GM19099 (cell line): ENCODE data around the gene TYRP1.

Experiments used
- POLR2A ChIP-seq: IDR thresholded peaks from 3 replicates; pipeline ENCODE4 v1.6.1; 2011; ENCODE audit warnings: low read depth; ENCODE audit not compliant: insufficient read length; ENCODE audit errors: extremely low read depth

TYRP1 gene

DNA sequence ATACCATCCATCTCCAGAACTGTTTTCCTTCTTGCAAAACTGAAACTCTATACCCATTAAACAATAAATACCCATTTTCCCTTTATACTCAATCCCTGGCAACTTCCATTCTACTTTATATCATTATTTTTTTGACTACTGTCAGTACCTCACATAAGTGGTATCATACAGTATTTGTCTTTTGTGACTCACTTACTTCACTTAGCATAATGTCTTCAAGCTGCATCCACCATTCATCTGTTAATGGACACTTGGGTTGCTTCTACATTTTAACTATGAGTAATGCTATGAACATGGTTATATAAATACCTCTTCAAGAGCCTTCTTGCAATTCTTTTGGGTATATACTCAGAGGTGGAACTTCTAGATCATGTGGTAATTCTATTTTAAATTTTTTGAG lies 11.6 kb upstream of the TYRP1 start:
- no peak for TF ChIP-seq POLR2A

DNA sequence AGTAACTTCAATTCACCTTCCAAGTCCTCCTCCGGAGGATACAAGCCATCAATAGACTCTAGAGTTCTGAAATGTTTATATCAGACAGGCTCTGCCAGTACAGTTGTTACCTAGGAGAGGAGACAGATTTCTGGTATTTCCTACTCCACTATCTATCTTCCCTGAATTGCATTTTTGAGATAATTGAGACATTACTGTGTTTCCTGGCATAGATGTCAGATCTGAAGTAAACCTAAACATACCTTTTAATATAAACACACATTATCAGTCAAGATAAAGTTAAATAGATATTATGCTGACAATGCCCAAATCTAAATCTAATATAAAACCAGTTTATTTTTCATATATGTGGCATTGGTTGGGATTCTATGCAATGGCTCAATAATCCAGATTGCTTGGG lies 8.2 kb upstream of the TYRP1 start:
- no peak for TF ChIP-seq POLR2A

DNA sequence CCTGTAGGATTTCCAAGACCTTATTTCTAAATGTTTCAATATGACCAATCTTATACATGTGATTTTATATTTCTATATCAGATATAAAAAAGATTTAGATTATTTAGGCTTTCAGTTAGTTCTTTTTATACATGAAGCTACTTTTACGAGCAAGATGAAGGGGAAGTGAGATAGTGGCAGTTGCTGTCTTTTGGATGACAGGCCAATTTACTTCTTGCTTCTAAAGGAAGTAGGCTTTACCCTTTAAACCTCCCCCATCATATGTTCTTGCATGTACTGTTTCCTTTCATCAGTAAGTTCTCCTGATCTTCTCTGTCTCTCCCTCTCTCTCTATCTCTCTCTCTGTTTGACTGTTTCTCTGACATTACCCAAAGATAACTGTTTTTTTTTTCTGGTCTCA lies 4.0 kb upstream of the TYRP1 start:
- no peak for TF ChIP-seq POLR2A

DNA sequence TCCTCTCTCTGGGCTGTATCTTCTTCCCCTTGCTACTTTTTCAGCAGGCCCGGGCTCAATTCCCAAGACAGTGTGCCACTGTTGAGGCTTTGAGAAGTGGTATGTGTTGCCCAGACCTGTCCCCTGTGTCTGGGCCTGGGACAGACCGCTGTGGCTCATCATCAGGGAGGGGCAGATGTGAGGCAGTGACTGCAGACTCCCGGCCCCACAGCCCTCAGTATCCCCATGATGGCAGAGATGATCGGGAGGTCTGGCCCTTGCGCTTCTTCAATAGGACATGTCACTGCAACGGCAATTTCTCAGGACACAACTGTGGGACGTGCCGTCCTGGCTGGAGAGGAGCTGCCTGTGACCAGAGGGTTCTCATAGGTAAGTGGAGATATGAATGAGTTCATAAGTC lies 828 bp downstream of the TYRP1 start:
- no peak for TF ChIP-seq POLR2A

DNA sequence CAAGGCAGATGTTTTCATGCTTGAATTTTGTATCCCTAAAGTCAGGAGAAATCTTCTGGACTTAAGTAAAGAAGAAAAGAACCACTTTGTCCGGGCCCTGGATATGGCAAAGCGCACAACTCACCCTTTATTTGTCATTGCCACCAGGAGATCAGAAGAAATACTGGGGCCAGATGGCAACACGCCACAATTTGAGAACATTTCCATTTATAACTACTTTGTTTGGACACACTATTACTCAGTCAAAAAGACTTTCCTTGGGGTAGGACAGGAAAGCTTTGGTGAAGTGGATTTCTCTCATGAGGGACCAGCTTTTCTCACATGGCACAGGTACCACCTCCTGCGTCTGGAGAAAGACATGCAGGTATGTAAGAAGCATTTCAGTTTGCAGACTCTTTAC lies 2.3 kb downstream of the TYRP1 start:
- no peak for TF ChIP-seq POLR2A

DNA sequence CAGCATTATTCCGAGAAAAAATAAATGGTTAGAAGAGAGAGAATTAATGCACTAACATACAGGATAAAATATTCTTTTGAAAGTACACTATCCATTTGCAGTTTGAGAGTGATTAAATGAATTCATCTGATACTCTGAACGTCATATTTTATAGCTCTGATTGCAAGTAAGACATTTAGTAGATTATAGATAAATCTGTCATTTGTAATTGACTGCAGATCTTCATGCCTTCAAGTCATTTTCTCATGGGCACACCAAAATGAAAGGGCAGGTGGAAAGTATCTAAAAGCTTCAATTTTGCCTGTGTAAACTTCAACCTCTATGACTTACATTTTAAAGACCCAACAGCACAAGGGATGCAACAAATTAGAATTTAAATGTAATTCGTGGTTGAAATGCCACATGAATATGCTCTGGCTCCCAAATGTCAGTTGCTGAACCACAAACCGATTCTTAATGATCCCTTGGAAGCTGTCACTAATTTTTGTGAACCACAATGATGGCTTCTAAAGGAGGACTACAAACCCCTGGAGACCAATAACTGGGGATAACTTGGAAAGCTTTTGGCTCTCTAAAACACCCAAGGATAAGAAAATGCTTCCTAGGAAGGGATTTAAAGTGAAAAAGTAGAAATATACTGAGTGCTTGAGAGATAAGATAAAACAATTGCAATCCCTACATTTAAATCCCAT lies 3.9 kb downstream of the TYRP1 start:
- TF ChIP-seq POLR2A: no peak

DNA sequence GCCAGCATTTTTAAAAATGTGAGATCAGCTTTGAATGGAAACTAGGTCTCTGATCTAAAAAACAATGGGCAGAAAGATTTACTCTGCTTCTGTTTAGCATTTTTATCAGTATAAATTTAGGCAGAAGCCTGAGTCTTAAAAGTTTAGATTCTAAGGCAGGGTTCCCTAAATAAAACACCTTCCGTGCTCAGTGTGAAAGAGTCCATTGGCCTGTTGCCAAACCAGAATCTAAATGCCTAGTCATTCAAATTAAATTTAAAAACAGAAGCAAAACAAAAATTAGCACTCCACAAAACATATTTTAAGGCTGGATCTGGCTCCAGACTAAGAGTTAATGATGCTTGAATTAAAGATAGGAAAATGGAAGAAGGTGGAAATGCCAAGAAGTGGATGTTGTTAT lies 4.5 kb downstream of the TYRP1 start:
- TF ChIP-seq POLR2A: no peak

DNA sequence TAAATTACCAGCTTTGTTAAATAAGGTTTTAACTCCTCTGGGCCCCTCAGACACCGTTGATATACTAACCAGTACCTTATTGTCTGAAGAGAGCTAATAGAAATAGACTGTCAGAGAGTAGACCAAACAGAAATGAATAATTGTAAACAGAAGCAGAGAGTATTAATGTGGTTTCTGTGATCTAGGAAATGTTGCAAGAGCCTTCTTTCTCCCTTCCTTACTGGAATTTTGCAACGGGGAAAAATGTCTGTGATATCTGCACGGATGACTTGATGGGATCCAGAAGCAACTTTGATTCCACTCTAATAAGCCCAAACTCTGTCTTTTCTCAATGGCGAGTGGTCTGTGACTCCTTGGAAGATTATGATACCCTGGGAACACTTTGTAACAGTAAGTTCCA lies 5.1 kb downstream of the TYRP1 start:
- TF ChIP-seq POLR2A: no peak

DNA sequence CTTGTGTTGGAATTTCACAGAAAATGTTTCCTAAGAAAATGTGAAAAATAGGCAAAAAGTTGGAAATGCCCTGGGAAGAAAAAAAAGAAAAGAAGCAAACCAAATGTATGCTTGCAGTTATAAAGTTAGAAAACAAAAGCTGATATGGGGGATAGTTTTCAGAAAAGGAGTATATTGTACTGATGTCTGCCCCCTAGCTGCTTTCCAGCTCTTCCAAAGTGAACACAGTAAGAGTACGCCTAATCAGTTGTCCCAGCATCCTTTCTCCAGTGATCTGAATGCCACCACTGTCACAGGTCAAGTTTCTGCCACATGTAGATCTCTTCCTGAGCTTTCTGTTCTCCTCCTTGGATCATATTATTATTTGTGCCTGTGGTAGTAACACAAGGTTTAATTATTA lies 5.8 kb downstream of the TYRP1 start:
- TF ChIP-seq POLR2A: no peak

DNA sequence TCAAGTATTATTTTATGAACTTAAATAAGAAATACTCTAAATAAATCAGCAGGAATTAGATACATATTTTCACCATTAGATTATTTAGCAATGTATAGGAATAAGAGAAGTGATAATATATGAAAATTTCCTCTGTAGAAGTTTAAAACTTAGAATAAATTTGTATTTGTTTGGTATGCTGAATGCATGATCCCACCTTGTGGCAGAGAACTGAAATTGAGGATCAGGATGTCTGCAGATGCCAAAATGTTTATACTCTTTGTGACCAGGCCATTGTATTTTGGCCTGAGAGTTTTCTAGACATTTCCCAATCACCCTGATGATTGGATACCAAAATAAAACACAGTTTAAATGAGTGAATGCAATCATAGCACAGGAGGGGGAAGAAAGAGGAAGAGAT lies 6.3 kb downstream of the TYRP1 start:
- TF ChIP-seq POLR2A: no peak

DNA sequence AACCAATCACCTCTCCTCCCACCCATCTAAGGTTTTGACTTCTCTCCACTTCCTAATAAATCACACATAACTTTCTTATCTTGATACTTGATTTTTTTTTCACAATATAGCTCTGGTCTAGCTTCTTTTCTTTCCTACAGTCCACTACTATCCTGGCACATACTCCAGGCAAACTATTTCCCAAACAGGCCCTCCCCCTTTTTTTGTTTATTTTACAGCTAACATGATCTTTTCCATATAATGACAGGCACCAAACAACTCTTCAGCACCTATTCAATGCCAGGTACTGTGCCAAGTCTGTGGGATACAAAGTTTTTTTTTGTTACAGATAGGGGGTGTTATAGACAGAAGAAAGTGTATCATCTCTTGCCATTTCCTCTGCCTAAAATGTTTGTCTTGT lies 7.9 kb downstream of the TYRP1 start:
- no peak for TF ChIP-seq POLR2A

DNA sequence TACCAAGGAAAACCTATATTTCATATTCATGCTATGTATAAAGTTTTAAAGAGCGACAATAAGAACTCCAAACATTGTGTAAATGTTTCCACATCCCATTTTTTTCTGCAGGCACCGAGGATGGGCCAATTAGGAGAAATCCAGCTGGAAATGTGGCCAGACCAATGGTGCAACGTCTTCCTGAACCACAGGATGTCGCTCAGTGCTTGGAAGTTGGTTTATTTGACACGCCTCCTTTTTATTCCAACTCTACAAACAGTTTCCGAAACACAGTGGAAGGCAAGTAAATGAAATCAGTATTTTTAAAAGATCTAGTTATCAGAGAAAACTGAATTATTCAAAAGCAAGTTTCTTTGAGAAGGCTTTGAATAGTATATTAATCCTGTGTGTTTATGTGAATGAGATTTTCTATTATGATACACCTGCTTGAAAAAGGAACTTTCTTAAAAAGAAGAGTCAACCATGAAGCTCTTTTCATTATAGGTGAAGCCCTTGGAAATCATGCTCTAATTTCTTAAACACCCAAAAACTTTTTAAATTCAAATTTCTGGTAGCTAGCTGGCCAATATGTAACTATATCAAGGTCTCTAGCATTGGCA lies 9.1 kb downstream of the TYRP1 start:
- no peak for TF ChIP-seq POLR2A

DNA sequence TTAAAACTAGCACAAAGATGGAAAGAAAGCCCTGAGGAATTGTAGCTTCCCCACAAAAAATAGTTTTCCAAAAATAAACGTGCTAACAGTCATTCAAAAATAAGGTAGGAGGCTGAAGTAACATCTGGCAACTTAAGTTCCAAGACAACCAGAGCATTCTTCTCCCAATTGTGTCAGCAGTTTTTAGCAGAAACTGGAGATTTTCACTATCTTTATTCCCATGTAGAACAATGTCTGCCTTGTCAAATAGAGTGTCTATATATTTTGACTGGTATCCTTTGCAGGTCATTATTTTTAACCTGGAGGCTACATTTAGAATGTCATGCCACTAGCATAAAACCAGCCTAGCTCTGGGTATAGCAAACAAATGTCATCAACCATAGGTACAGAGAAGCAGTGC lies 10.8 kb downstream of the TYRP1 start:
- TF ChIP-seq POLR2A: no peak

DNA sequence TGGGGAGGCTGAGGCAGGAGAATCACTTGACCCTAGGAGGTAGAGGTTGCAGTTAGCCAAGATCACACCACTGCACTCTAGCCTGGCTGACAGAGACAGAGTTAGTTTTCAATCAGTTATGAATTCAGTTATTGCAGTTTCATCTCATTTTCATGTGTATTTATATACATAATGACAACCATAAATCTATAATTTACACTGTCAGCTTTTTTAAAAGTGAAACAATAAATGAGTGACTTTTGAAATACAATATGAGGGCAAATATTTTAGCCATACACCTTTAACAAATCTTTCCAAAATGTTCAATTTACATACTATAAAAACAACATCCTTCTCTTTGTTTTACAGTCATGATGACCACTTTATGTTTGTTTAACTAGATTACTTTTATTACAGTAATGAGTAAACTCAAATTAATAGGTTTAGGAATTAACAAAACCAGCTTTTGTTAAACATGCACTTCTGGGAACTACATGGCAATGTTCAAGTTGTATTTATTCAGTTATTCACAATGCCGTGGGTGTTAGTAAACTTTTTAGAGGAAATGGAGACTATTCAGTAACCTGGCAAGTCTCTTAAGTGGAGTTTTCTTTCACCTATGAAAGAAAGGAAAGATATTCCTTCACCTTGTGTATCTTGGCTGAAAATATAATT lies 12.7 kb downstream of the TYRP1 start:
- TF ChIP-seq POLR2A: no peak

DNA sequence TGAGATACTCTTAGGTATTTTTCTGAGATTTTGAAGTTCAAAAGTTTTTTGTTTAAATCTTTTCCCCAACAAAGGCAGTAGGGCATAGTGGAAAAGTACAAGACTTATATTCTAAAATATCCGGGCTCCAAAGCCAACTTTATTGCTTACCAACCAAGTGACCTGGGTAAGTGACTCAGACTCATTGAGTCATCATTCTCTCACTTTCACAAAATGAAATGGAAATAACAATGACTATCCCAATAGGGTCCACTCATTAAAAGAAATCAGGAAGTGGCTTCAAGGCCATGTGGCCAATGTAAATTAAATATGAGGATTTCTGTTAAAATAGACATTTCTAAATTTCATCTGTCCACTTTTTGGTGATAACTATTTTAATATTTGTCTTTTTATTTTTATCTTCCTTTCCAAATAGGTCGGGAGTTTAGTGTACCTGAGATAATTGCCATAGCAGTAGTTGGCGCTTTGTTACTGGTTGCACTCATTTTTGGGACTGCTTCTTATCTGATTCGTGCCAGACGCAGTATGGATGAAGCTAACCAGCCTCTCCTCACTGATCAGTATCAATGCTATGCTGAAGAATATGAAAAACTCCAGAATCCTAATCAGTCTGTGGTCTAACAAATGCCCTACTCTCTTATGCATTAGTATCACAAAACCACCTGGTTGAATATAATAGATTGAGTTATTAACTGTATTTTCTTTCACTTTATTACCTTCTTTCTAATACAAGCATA lies 15.5 kb downstream of the TYRP1 start:
- TF ChIP-seq POLR2A: no peak

DNA sequence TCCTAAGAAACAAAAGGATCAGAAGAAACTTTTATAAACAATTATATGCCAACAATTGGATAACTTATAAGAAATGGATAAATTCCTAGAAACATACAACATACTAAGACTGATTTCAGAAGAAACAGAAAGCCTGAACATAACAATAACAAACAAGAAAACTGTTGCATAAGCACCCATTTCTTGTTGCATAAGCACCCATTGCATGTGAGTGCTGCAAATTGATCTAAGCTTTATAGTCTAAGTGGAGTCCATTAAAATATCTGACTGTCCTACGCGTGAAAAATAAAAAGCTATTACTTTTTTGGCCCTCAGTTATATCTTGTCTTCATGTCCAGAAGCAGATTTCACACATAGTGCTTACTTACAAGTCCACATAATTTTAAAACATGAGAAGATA lies 19.3 kb downstream of the TYRP1 start:
- TF ChIP-seq POLR2A: no peak
